Inferior parietal cortex (tissue), 1 donor: ENCODE data around the gene MET.
"Not testable (repeated sequence)": the region's sequence is repeated elsewhere in the genome, so short reads cannot be mapped to it uniquely, and the experiment has no call there.

Experiments used
- DNase-seq: peaks from one replicate; pipeline ENCODE4 v3.0.0-alpha.2; 2016; ENCODE audit errors: extremely low spot score

The MET gene

GRCh38 chr7:116752305-116753074 lies 80.5 kb downstream of the MET start:
- no peak for DNase-seq

GRCh38 chr7:116753130-116753529 lies 81.1 kb downstream of the MET start:
- DNase-seq, result no peak

- no peak for DNase-seq
Observed at GRCh38 chr7:116754186-116754585, 82.2 kb downstream of the MET start.

GRCh38 chr7:116757283-116757682 lies 85.3 kb downstream of the MET start:
- DNase-seq, result no peak

GRCh38 chr7:116759642-116760041 lies 87.6 kb downstream of the MET start:
- DNase-seq, result not testable (repeated sequence)

- DNase-seq, result no peak
Observed at GRCh38 chr7:116762971-116763370, 91.0 kb downstream of the MET start.

- DNase-seq, result no peak
Observed at GRCh38 chr7:116763647-116764046, 91.7 kb downstream of the MET start.

- DNase-seq, result no peak
Observed at GRCh38 chr7:116766881-116767280, 94.9 kb downstream of the MET start.

GRCh38 chr7:116769546-116769945 lies 97.5 kb downstream of the MET start:
- DNase-seq, result no peak

GRCh38 chr7:116770941-116771340 lies 98.9 kb downstream of the MET start:
- DNase-seq, result no peak

GRCh38 chr7:116771640-116772039 lies 99.6 kb downstream of the MET start:
- no peak for DNase-seq

GRCh38 chr7:116772423-116772863 lies 100.4 kb downstream of the MET start:
- no peak for DNase-seq

GRCh38 chr7:116772926-116773749 lies 101.1 kb downstream of the MET start:
- no peak for DNase-seq

GRCh38 chr7:116776046-116776445 lies 104.0 kb downstream of the MET start:
- DNase-seq, result no peak

- DNase-seq, result no peak
Observed at GRCh38 chr7:116776610-116777289, 104.8 kb downstream of the MET start.

GRCh38 chr7:116777651-116778281 lies 105.8 kb downstream of the MET start:
- no peak for DNase-seq

GRCh38 chr7:116779216-116779615 lies 107.2 kb downstream of the MET start:
- no peak for DNase-seq

- DNase-seq, result no peak
Observed at GRCh38 chr7:116779931-116780330, 107.9 kb downstream of the MET start.

- no peak for DNase-seq
Observed at GRCh38 chr7:116780521-116780920, 108.5 kb downstream of the MET start.

GRCh38 chr7:116780966-116781365 lies 109.0 kb downstream of the MET start:
- no peak for DNase-seq

- DNase-seq, result no peak
Observed at GRCh38 chr7:116781584-116781983, 109.6 kb downstream of the MET start.

- no peak for DNase-seq
Observed at GRCh38 chr7:116782177-116782711, 110.2 kb downstream of the MET start.
